ENCODE data around the gene CBLN3. TPM values are rescaled to one million over a fixed set of nuclear protein-coding genes. Genes with fewer than 3 reads are reported as not detected.
A peak's percentile ranks its signal among the peaks of the same experiment; 100 is the strongest.

Gene CBLN3
- total RNA-seq, 4 donors from 2014 or later, result 2.1 to 6.9 (median 5.1) TPM

GRCh38 chr14:24414077-24414476, 15.4 kb downstream of the CBLN3 start:
- Histone ChIP-seq H3K9me3 (no peaks in the 10 kb centered on the region), H3K27ac (no peak overlapping the region), H3K27me3 (no peaks in the 10 kb centered on the region), H3K4me1 (peaks cover 0 to 15% (median 0%) of the 10 kb centered on the region in 4 donors), H3K36me3 (peaks cover 0 to 71% (median 0%) of the 10 kb centered on the region in 3 donors), H3K4me3 (no peak overlapping the region)
- no peak for DNase-seq (ENCODE audit: low spot score in 2 of 2)
- 100% methylated on average over 1 of the region's 1 CpG for WGBS, 2 donors
- TF ChIP-seq CTCF (IDR thresholded peaks at IDR 0.05), result no peak
- no peak for TF ChIP-seq POLR2A (IDR thresholded peaks at IDR 0.05)
- no peak for TF ChIP-seq EP300 (IDR thresholded peaks at IDR 0.05)

- no peak for DNase-seq (ENCODE audit: low spot score in 2 of 2)
- Histone ChIP-seq H3K4me3 (no peak overlapping the region), H3K27me3 (no peaks in the 10 kb centered on the region), H3K4me1 (peaks cover 0 to 9% (median 0%) of the 10 kb centered on the region in 4 donors), H3K27ac (no peak overlapping the region), H3K36me3 (peaks cover 0 to 92% (median 0%) of the 10 kb centered on the region in 3 donors), H3K9me3 (no peaks in the 10 kb centered on the region)
- TF ChIP-seq EP300 (IDR thresholded peaks at IDR 0.05) (no peak), CTCF (IDR thresholded peaks at IDR 0.05) (peak; percentile 33 to 65 (median 55)), POLR2A (IDR thresholded peaks at IDR 0.05) (no peak)
- 66 to 77% methylated on average over 13 to 14 of the region's 16 CpGs for WGBS, 2 donors
These were observed 17.8 kb downstream of the CBLN3 start for GRCh38 chr14:24411443-24412389.

- Histone ChIP-seq H3K9me3 (no peaks in the 10 kb centered on the region), H3K27ac (no peak overlapping the region), H3K36me3 (peaks cover 0 to 88% (median 0%) of the 10 kb centered on the region in 3 donors), H3K4me1 (peaks cover 0 to 9% (median 0%) of the 10 kb centered on the region in 4 donors), H3K27me3 (no peaks in the 10 kb centered on the region), H3K4me3 (no peak overlapping the region)
- DNase-seq (ENCODE audit: low spot score in 2 of 2), result no peak
- 97 to 99% methylated on average over 10 of the region's 10 CpGs for WGBS, 2 donors
- TF ChIP-seq POLR2A (IDR thresholded peaks at IDR 0.05), result no peak
- no peak for TF ChIP-seq EP300 (IDR thresholded peaks at IDR 0.05)
- no peak for TF ChIP-seq CTCF (IDR thresholded peaks at IDR 0.05)
These were observed 19.5 kb downstream of the CBLN3 start for GRCh38 chr14:24409956-24410355.

GRCh38 chr14:24409192-24409591, 20.3 kb downstream of the CBLN3 start:
- TF ChIP-seq POLR2A (IDR thresholded peaks at IDR 0.05) (no peak), EP300 (IDR thresholded peaks at IDR 0.05) (no peak)
- H3K36me3 ChIP-seq, result peaks cover 0 to 80% (median 0%) of the 10 kb centered on the region in 3 donors
- H3K4me1 ChIP-seq, result peaks cover 0 to 15% (median 3%) of the 10 kb centered on the region in 4 donors
- H3K27me3 ChIP-seq, result no peaks in the 10 kb centered on the region
- no peak overlapping the region for H3K27ac ChIP-seq
- DNase-seq (ENCODE audit: low spot score in 2 of 2), result no peak
- 70 to 71% methylated on average over 5 of the region's 6 CpGs for WGBS, 2 donors
- no peaks in the 10 kb centered on the region for H3K9me3 ChIP-seq
- no peak overlapping the region for H3K4me3 ChIP-seq

GRCh38 chr14:24408764-24409163, 20.7 kb downstream of the CBLN3 start:
- peaks cover 0 to 19% (median 5%) of the 10 kb centered on the region in 4 donors for H3K4me1 ChIP-seq
- no peak for TF ChIP-seq POLR2A (IDR thresholded peaks at IDR 0.05)
- TF ChIP-seq CTCF (IDR thresholded peaks at IDR 0.05), result no peak
- TF ChIP-seq EP300 (IDR thresholded peaks at IDR 0.05), result no peak
- H3K27ac ChIP-seq, result no peak overlapping the region
- H3K9me3 ChIP-seq, result no peaks in the 10 kb centered on the region
- no peak overlapping the region for H3K4me3 ChIP-seq
- 37 to 48% methylated on average over 3 of the region's 3 CpGs for WGBS, 2 donors
- peaks cover 0 to 76% (median 0%) of the 10 kb centered on the region in 3 donors for H3K36me3 ChIP-seq
- DNase-seq (ENCODE audit: low spot score in 2 of 2), result no peak
- no peaks in the 10 kb centered on the region for H3K27me3 ChIP-seq

Measured in tibial nerve (tissue), 4 donors.